AG04450 (cell line): Measurements from ENCODE around the gene SERPINA10. TPM values are rescaled to one million over a fixed set of nuclear protein-coding genes. Genes with fewer than 3 reads are reported as not detected.

Experiments used
- CTCF ChIA-PET: fragments of 300-600, 350-600 bp; formaldehyde crosslinking; extraction: SDS; loops from one replicate; lab custom pipeline; 2022; ENCODE audit warnings: antibody characterized with exemption, inconsistent platforms; lab: Charles Lee
- POLR2A ChIA-PET: fragments of 350-600 bp; formaldehyde crosslinking; extraction: SDS; loops from one replicate; lab custom pipeline; 2021; ENCODE audit warnings: antibody characterized with exemption, inconsistent platforms; lab: Yijun Ruan, JAX
- DNase-seq: peaks from one replicate; pipeline ENCODE4 v3.0.0-alpha.2; 2011; ENCODE audit warnings: low read depth, low spot score
- H3K27ac ChIP-seq: one replicate; pipeline ENCODE4 v1.5.1; 2012; ENCODE audit warnings: low read depth, low read length, control low read depth
- H3K27me3 ChIP-seq: one replicate; pipeline ENCODE4 v1.6.0; 2012; ENCODE audit warnings: low read length; ENCODE audit not compliant: control insufficient read depth, insufficient read depth
- H3K4me3 ChIP-seq: 2 replicates; pipeline ENCODE4 v1.5.1; 2011; ENCODE audit warnings: mild to moderate bottlenecking, low read depth, low read length, control low read depth
- H3K9me3 ChIP-seq: 2 replicates; pipeline ENCODE4 v1.5.1; 2012; ENCODE audit warnings: low read length; ENCODE audit not compliant: control insufficient read depth, insufficient read depth
- CTCF ChIP-seq: IDR thresholded peaks from 2 replicates; pipeline ENCODE4 v1.5.1; 2011; ENCODE audit warnings: low read depth, low read length, control low read depth, inconsistent platforms
- polyA plus RNA-seq: library from polyadenylated mRNA; depleted of rRNA; stranded (reverse); fragments of >200 nt; gene quantifications from 2 replicates; pipeline ENCODE4 v1.2.3, GENCODE V29; 2011

SERPINA10 gene
- polyA plus RNA-seq, 1 experiment, result not detected

- H3K27ac ChIP-seq, result no peak overlapping the region
- no peak for TF ChIP-seq CTCF
- CTCF ChIA-PET, result no interaction called here
- H3K9me3 ChIP-seq, result no peaks in the 10 kb centered on the region
- H3K4me3 ChIP-seq, result no peak overlapping the region
- POLR2A ChIA-PET, result no interaction called here
- H3K27me3 ChIP-seq, result no peaks in the 10 kb centered on the region
- no peak for DNase-seq
Observed at GRCh38 chr14:94338023-94338422, 45.0 kb upstream of the SERPINA10 start.

- TF ChIP-seq CTCF, result no peak
- Histone ChIP-seq H3K27ac (no peak overlapping the region), H3K4me3 (no peak overlapping the region), H3K27me3 (no peaks in the 10 kb centered on the region), H3K9me3 (no peaks in the 10 kb centered on the region)
- CTCF ChIA-PET, result no interaction called here
- POLR2A ChIA-PET, result no interaction called here
- DNase-seq, result no peak
Observed at GRCh38 chr14:94337274-94337673, 44.2 kb upstream of the SERPINA10 start.

GRCh38 chr14:94334872-94335271, 41.8 kb upstream of the SERPINA10 start:
- no peak for TF ChIP-seq CTCF
- H3K27ac ChIP-seq, result no peak overlapping the region
- H3K9me3 ChIP-seq, result no peaks in the 10 kb centered on the region
- peaks cover 2% of the 10 kb centered on the region for H3K27me3 ChIP-seq
- H3K4me3 ChIP-seq, result no peak overlapping the region
- ChIA-PET POLR2A (no interaction called here), CTCF (no interaction called here)
- no peak for DNase-seq

- CTCF ChIA-PET, result no interaction called here
- Histone ChIP-seq H3K9me3 (no peaks in the 10 kb centered on the region), H3K27ac (no peak overlapping the region), H3K27me3 (peaks cover 2% of the 10 kb centered on the region), H3K4me3 (no peak overlapping the region)
- POLR2A ChIA-PET, result no interaction called here
- TF ChIP-seq CTCF, result no peak
- no peak for DNase-seq
Observed at GRCh38 chr14:94332587-94332986, 39.5 kb upstream of the SERPINA10 start.

GRCh38 chr14:94332063-94332583, 39.1 kb upstream of the SERPINA10 start:
- POLR2A ChIA-PET, result no interaction called here
- peaks cover 2% of the 10 kb centered on the region for H3K27me3 ChIP-seq
- CTCF ChIA-PET, result no interaction called here
- no peak overlapping the region for H3K27ac ChIP-seq
- DNase-seq, result no peak
- no peaks in the 10 kb centered on the region for H3K9me3 ChIP-seq
- TF ChIP-seq CTCF, result no peak
- no peak overlapping the region for H3K4me3 ChIP-seq
